ENCODE measurements around the gene KCNIP1. TPM values are rescaled to one million over a fixed set of nuclear protein-coding genes. Genes with fewer than 3 reads are reported as not detected.

KCNIP1 gene
- total and polyA plus RNA-seq, 2 of the 8 experiments (the other 6 are each of a cell fraction or from before 2014, with no cell fraction given), result 0.52 to 0.83 TPM

GRCh38 chr5:170741801-170742200, 238.0 kb downstream of the KCNIP1 start (continued):
- no peak for TF ChIP-seq ATF2 (IDR thresholded peaks at IDR 0.05; ENCODE audit: low read length)

Data from H1 (cell line).